Epithelial cell of esophagus (primary cell): Measurements from ENCODE around the gene CAT.

Experiments
- DNase-seq: peaks from one replicate; pipeline ENCODE4 v3.0.0; 2010; ENCODE audit warnings: low read depth
- H3K4me3 ChIP-seq: 2 replicates; pipeline ENCODE4 v1.5.1; 2011; ENCODE audit warnings: mild to moderate bottlenecking, low read length, control low read depth
- TF ChIP-seq, protein P1 (sequence below): IDR thresholded peaks from 2 replicates; pipeline ENCODE4 v1.5.1; 2011; ENCODE audit warnings: low read depth, mild to moderate bottlenecking, low read length, control low read depth, inconsistent platforms; ENCODE audit not compliant: insufficient read depth; ENCODE audit errors: missing control alignments

CAT gene

DNA sequence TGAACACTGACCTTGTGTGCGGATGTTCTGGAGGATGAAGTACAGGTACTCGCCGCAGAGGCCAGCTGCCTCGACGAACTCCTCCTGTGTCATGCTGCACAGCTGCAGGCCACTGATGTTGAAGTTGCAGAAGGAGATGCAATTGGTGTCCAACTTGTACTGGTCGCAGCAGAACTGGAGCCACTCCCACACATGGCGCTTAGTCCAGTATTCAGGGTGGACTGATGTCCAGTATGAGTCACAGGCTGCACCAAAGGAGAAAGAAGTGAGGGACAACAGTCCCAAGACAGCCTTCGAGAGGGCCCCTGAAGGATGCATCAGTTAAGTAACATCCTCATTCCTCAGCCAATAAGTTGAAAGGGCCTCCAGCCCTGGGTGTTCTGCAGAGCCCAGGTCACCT, 54.7 kb downstream of the CAT start:
- TF ChIP-seq, protein P1, sequence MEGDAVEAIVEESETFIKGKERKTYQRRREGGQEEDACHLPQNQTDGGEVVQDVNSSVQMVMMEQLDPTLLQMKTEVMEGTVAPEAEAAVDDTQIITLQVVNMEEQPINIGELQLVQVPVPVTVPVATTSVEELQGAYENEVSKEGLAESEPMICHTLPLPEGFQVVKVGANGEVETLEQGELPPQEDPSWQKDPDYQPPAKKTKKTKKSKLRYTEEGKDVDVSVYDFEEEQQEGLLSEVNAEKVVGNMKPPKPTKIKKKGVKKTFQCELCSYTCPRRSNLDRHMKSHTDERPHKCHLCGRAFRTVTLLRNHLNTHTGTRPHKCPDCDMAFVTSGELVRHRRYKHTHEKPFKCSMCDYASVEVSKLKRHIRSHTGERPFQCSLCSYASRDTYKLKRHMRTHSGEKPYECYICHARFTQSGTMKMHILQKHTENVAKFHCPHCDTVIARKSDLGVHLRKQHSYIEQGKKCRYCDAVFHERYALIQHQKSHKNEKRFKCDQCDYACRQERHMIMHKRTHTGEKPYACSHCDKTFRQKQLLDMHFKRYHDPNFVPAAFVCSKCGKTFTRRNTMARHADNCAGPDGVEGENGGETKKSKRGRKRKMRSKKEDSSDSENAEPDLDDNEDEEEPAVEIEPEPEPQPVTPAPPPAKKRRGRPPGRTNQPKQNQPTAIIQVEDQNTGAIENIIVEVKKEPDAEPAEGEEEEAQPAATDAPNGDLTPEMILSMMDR, result no peak
- H3K4me3 ChIP-seq, result no peak overlapping the region
- DNase-seq, result no peak

DNA sequence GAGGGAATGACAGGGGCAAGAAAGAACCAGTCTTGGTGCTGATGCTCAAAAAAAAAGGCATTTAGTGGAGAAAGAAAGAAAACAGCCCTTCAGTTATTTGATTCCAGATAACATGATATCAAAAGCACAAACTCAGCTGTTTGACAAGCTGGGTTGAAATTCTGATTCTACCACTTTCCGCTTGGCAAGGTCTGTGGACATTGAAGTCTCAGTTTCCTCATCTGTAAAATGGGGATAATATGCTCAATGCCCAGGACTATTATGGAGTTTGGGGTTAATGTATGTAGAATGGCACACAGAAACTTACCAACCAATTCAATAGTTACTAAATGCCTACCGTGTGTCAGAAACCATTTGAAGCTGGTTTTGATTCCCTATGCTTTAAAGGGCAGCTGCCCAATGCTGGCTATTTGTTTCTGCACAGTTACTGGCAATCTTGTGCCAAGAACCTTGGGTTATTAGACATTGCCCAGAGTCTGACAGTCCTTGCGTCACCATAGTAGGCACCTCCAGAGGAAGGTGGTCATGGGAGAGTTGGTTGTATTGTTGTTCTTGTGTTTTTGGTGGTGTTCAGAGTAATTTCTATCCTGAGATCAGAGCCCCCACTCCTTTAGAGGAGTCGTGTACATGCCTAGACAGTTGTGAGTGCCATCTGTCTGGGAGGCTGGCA, 55.3 kb downstream of the CAT start:
- TF ChIP-seq, protein P1, result no peak
- DNase-seq, result no peak
- H3K4me3 ChIP-seq, result no peak overlapping the region

DNA sequence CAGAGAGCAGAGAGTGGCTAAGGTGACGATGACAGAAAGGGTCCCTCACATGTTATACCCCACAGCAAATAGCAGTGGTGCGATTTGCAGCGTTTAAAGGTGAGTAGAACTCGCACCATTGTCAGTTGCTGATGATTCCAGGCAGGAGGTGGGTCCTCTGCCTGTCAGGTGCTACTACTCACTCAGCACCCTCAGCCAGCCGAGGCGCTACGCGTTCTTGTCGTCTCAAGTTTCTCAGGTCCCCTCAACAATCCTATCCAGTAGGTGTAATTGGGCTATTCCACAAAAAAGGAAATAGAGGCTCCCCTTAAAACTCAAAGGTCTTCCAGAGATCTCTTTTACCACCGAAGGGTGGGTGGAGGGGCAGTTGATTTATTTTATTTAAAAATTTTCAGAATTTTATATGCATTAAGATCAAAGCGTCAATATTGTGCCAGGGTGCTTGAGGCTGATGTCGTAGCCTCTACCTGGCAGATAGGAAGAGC, 56.5 kb downstream of the CAT start:
- TF ChIP-seq, protein P1, result no peak
- no peak overlapping the region for H3K4me3 ChIP-seq
- peak; percentile 52 for DNase-seq

DNA sequence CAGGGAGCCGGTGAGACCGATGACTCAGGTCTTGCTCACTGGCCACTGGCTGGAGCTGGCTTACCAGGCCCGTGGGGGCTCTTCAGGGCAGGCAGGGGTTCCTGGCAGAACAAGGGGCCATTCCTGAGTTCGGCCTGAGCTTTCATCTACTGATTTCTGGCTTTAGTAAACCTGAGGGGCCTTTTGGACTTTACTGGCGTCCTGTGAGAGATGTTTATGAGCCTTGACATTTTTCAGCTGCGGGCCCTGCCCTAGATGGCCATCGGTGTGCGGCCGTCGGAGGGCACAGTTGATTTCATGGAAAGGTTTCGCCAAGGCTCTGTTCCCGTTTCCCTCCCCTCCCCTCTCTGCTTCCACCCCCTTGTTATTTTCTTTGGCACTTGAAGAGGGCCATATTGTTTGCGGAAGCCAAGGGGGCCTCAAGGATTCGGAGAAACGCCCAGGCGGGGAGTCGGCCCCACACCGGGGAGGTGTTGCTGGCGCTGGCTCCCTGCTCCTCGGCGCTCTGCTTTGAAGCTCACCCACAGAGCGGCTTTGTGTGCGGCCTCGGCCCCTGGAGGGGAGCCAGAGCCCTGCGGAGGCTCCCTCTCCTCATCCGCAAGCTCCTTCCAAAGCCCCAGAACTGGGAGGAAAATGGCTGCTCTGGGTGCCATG, 57.1 kb downstream of the CAT start:
- TF ChIP-seq, protein P1, result no peak
- H3K4me3 ChIP-seq, result no peak overlapping the region
- peak; percentile 79 for DNase-seq

DNA sequence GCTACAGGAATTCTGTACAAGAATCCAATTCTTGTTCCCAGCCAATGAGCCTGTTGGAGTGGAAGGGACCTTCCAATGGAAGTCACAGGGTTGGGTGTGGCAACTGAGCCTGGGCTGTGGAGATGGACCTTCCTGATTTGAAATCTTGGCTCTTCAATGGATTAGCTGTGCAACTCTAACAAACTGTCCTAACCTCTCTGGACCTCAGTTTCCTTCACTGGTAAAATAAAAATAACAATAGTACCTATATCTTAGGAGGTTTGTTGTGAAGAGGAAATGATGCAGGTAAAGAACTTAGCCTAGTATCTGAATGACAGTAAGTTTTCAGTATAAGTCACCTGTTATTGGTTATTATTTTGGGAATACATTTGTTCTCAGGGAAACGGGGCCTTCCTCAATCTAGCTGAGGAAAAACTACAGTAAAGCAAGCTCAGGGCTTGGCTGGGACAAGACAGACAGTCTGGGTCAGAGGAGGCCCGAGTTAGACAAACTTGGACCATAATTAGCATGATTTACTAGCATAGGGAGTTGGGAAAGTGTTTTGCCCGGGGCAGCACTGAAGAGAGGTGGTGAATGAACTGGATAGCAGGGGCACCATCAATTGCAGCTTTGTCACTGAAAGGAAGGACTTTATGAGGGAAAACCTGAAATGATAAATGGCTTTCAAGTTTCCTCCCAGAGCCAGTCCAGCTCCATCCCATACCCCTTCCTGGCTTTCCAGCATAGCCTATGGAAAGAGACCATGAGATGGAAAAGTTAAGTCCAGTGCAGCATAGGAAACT, 61.2 kb downstream of the CAT start:
- TF ChIP-seq, protein P1, result no peak
- no peak overlapping the region for H3K4me3 ChIP-seq
- no peak for DNase-seq

DNA sequence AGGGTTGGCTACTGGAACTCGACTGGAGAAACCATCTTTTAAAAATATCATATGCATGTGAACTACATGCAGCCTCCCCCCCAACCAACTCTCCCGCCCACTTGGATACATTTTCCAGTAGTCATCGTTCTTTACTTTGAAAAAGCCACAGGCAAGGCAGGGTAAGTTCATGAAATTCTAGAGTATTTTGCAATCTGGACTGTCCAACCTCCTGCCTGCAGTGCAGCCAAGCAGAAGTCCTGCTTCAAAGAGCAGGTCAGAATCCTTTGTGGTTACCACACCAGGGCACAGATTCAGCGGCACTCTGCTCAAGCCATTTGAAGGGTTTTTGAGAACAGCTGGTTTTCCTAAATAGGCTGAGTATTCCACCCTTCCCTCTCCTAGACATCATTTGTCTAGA, 62.8 kb downstream of the CAT start:
- DNase-seq, result peak; percentile 47
- no peak overlapping the region for H3K4me3 ChIP-seq
- TF ChIP-seq, protein P1, result no peak
